K562 (cell line): ENCODE measurements around the gene BMI1. TPM values are rescaled to one million over a fixed set of nuclear protein-coding genes. Genes with fewer than 3 reads are reported as not detected.

Experiments
- ELF1 ChIP-seq: fragments of 200-800 bp; sonication (Bioruptor generic); IDR thresholded peaks from 2 replicates; pipeline ENCODE4 v1.6.1; 2016; ENCODE audit warnings: missing genetic modification characterization, missing compliant biosample characterization
- GABPB1 ChIP-seq: sonication (generic); formaldehyde crosslinking; IDR thresholded peaks from 2 replicates; pipeline ENCODE4 v1.8.0; 2022; ENCODE audit warnings: mild to moderate bottlenecking, missing genetic modification reagents
- MAX ChIP-seq: sonication (generic); formaldehyde crosslinking; IDR thresholded peaks from 2 replicates; pipeline ENCODE4 v1.9.0; 2022; ENCODE audit warnings: mild to moderate bottlenecking, missing genetic modification reagents
- MNT ChIP-seq, 2 experiments: fragments of 450-650 bp; conservative IDR thresholded peaks; 2 replicates each; pipeline ENCODE4 v1.6.1; 2017; ENCODE audit warnings: mild to moderate bottlenecking in 2 of 2, moderate library complexity in 2 of 2
- NFE2L1 ChIP-seq: fragments of 450-650 bp; IDR thresholded peaks from 2 replicates; pipeline ENCODE4 v1.6.1; 2016; ENCODE audit warnings: missing genetic modification characterization, low read depth, mild to moderate bottlenecking, missing compliant biosample characterization, moderate library complexity, borderline replicate concordance
- NR2C2 ChIP-seq, 2 experiments: fragments of 200-800 bp in 1 of 2; sonication (Bioruptor generic) in 1 of 2; sonication (generic) in 1 of 2; formaldehyde crosslinking in 1 of 2; IDR thresholded peaks; 2 replicates each; pipeline versions ENCODE4 v1.6.1 to v1.8.0; 2016 to 2022; ENCODE audit warnings: mild to moderate bottlenecking in 1 of 2, missing compliant biosample characterization in 1 of 2, missing genetic modification characterization in 1 of 2, missing genetic modification reagents in 1 of 2
- SMARCE1 ChIP-seq: fragments of 450-650 bp; IDR thresholded peaks from 2 replicates; pipeline ENCODE4 v1.7.1; 2016; ENCODE audit warnings: mild to moderate bottlenecking
- SP2 ChIP-seq: IDR thresholded peaks from 2 replicates; pipeline ENCODE4 v1.6.1; 2011; ENCODE audit warnings: mild to moderate bottlenecking, low read depth, low read length, moderate library complexity; ENCODE audit not compliant: poor library complexity, severe bottlenecking; ENCODE audit errors: extremely low read depth
- THRB ChIP-seq: fragments of 450-650 bp; formaldehyde crosslinking; conservative IDR thresholded peaks from 2 replicates; pipeline ENCODE4 v1.4.0; 2022; ENCODE audit warnings: mild to moderate bottlenecking, missing genetic modification characterization
- TRIM25 ChIP-seq: fragments of 450-650 bp; IDR thresholded peaks from 2 replicates; pipeline ENCODE4 v1.7.0; 2016; ENCODE audit warnings: borderline replicate concordance
- XRCC3 ChIP-seq: fragments of 450-650 bp; IDR thresholded peaks from 2 replicates; pipeline ENCODE4 v1.6.1; 2017; ENCODE audit warnings: mild to moderate bottlenecking, moderate library complexity
- ZC3H4 ChIP-seq: sonication (generic); formaldehyde crosslinking; IDR thresholded peaks from 2 replicates; pipeline ENCODE4 v1.9.0; 2021; ENCODE audit warnings: missing genetic modification reagents, borderline replicate concordance
- ZNF644 ChIP-seq: fragments of 200-800 bp; sonication (Bioruptor generic); IDR thresholded peaks from 2 replicates; pipeline ENCODE4 v1.6.1; 2016; ENCODE audit warnings: low read depth, missing genetic modification characterization, missing compliant biosample characterization
- ZNF696 ChIP-seq: fragments of 250-450 bp; sonication (Bioruptor Pico); conservative IDR thresholded peaks from 2 replicates; pipeline ENCODE4 v1.4.0; 2020; ENCODE audit warnings: mild to moderate bottlenecking, moderate library complexity
- ZNF780A ChIP-seq: fragments of 250-450 bp; sonication (Bioruptor Pico); IDR thresholded peaks from 2 replicates; pipeline ENCODE4 v1.5.0; 2021; ENCODE audit warnings: mild to moderate bottlenecking
- polyA plus RNA-seq, 8 experiments: library from polyadenylated mRNA; depleted of rRNA in 4 of 8; stranded (reverse) in 5 of 8; unstranded in 3 of 8; fragments of >200 nt; fragmentation: Nextera tagmentation in 2 of 8; fragmentation: Illumina TruSeq in 1 of 8; extraction: Ambion mirVana in 2 of 8; extraction: Trizol in 1 of 8; gene quantifications; 2 replicates each; pipeline versions ENCODE4 v1.2.1 to v1.2.3, GENCODE V29; 2011 to 2014; ENCODE audit warnings: inconsistent platforms in 1 of 8, missing spikeins in 1 of 8
- total RNA-seq, 7 experiments: library from RNA; depleted of rRNA in 6 of 7; stranded (reverse); fragments of >200 nt in 6 of 7; fragmentation: Illumina TruSeq in 2 of 7; extraction: Trizol in 2 of 7; gene quantifications; 2 replicates each; pipeline versions ENCODE4 v1.2.1 to v1.2.3, GENCODE V29; 2011 to 2021; ENCODE audit warnings: low replicate concordance in 1 of 7

The BMI1 gene
- total and polyA plus RNA-seq, 9 of the 15 experiments (the other 6 are each of a cell fraction or from before 2014, with no cell fraction given), result 21.4 to 103 (median 70.8) TPM

GRCh38 chr10:22368981-22369380 is 48.1 kb downstream of the BMI1 start (continued):
- TF ChIP-seq NR2C2 (CRISPR knock-in tag; IDR thresholded peaks at IDR 0.05) (no peak), NR2C2 (tag; IDR thresholded peaks at IDR 0.05) (peak; percentile 51; the same call in 1 of the 2 replicates), ZNF696 (CRISPR knock-in tag) (no peak), GABPB1 (CRISPR knock-in tag) (no peak), ZNF644 (tag) (no peak), THRB (CRISPR knock-in tag) (no peak), SMARCE1 (no peak), ZNF780A (CRISPR knock-in tag) (no peak), ELF1 (0 out of 2 replicates have a peak, but pooled peaks have one; percentile 11), XRCC3 (no peak), MNT (conservative IDR thresholded peaks at IDR 0.05) (0 out of 4 replicates have a peak, but pooled peaks of 1 of the 2 experiments have one; percentile 5), ZC3H4 (CRISPR knock-in tag) (no peak), MAX (CRISPR knock-in tag) (no peak), TRIM25 (no peak), SP2 (no peak), NFE2L1 (no peak)
